ENCODE measurements around the gene MKKS. TPM values are rescaled to one million over a fixed set of nuclear protein-coding genes. Genes with fewer than 3 reads are reported as not detected.

The MKKS gene
- total and polyA plus RNA-seq, 2 of the 13 experiments (the other 11 are each of a cell fraction or from before 2014, with no cell fraction given): 26.7 to 34.5 TPM

DNA sequence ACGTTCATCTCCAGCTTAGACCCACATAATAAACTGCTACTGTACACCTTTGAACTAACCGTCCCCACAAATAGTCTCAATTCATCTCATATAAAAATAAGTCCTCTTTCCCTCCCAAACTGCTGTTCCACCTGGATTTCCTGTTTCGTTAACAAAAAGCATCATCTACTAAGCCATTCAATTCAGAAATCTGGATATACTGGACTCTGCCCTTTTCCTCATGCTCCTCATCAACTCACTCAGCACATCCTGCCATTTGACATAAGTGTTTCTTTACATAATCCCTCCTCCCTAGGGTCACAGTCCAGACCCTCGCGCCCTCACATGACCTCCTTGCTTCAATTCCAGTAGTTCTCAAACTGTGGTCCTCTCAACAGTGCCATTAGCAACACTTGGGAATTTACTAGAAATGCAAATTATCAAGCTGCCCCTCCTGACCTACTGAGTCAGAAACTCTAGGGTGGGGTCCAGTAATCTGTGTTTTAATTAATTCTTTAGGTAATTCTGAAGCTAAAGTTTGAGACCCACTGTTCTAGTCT is 4.5 kb downstream of the MKKS start (continued):
- TF ChIP-seq ZMYM3 (CRISPR knock-in tag; IDR thresholded peaks at IDR 0.05) (0 out of 2 replicates have a peak, but pooled peaks have one; percentile 56), ZFP37 (CRISPR knock-in tag; IDR thresholded peaks at IDR 0.05; ENCODE audit: borderline replicate concordance) (no peak), YY1 (IDR thresholded peaks at IDR 0.05; ENCODE audit: insufficient read depth, insufficient replicate concordance, low read depth, low read length) (no peak), GFI1 (CRISPR knock-in tag; IDR thresholded peaks at IDR 0.05; ENCODE audit: borderline replicate concordance) (peak; percentile 87), MXI1 (IDR thresholded peaks at IDR 0.05; ENCODE audit: borderline replicate concordance, low read depth, low read length) (peak; percentile 39; the same call in 1 of the 3 replicates), CEBPG (CRISPR knock-in tag; IDR thresholded peaks at IDR 0.05) (peak; percentile 66), DPF2 (CRISPR knock-in tag; IDR thresholded peaks at IDR 0.05; ENCODE audit: borderline replicate concordance, low read depth) (0 out of 2 replicates have a peak, but pooled peaks have one; percentile 55), CREB1 (IDR thresholded peaks at IDR 0.05) (no peak), CREB1 (CRISPR knock-in tag; IDR thresholded peaks at IDR 0.05) (no peak), REPIN1 (CRISPR knock-in tag; IDR thresholded peaks at IDR 0.05; ENCODE audit: borderline replicate concordance, low read depth) (peak; percentile 67; the same call in 1 of the 2 replicates), ZSCAN29 (CRISPR knock-in tag; conservative IDR thresholded peaks at IDR 0.05) (no peak; the same call in 1 of the 2 replicates), ZNF644 (CRISPR knock-in tag; IDR thresholded peaks at IDR 0.05; ENCODE audit: low read depth) (peak; percentile 96), ELF1 (CRISPR knock-in tag; IDR thresholded peaks at IDR 0.05) (peak; percentile 39; the same call in 1 of the 2 replicates), ZNF567 (CRISPR knock-in tag; IDR thresholded peaks at IDR 0.05; ENCODE audit: borderline replicate concordance) (no peak), NR2F2 (IDR thresholded peaks at IDR 0.05; ENCODE audit: borderline replicate concordance, low read depth) (peak; percentile 80), SOX5 (CRISPR knock-in tag; IDR thresholded peaks at IDR 0.05; ENCODE audit: borderline replicate concordance) (peak; percentile 80)
- TF ChIP-seq, protein P1, sequence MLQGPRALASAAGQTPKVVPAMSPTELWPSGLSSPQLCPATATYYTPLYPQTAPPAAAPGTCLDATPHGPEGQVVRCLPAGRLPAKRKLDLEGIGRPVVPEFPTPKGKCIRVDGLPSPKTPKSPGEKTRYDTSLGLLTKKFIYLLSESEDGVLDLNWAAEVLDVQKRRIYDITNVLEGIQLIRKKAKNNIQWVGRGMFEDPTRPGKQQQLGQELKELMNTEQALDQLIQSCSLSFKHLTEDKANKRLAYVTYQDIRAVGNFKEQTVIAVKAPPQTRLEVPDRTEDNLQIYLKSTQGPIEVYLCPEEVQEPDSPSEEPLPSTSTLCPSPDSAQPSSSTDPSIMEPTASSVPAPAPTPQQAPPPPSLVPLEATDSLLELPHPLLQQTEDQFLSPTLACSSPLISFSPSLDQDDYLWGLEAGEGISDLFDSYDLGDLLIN (CRISPR knock-in tag; IDR thresholded peaks at IDR 0.05; ENCODE audit: borderline replicate concordance): no peak
- TF ChIP-seq, protein P2, sequence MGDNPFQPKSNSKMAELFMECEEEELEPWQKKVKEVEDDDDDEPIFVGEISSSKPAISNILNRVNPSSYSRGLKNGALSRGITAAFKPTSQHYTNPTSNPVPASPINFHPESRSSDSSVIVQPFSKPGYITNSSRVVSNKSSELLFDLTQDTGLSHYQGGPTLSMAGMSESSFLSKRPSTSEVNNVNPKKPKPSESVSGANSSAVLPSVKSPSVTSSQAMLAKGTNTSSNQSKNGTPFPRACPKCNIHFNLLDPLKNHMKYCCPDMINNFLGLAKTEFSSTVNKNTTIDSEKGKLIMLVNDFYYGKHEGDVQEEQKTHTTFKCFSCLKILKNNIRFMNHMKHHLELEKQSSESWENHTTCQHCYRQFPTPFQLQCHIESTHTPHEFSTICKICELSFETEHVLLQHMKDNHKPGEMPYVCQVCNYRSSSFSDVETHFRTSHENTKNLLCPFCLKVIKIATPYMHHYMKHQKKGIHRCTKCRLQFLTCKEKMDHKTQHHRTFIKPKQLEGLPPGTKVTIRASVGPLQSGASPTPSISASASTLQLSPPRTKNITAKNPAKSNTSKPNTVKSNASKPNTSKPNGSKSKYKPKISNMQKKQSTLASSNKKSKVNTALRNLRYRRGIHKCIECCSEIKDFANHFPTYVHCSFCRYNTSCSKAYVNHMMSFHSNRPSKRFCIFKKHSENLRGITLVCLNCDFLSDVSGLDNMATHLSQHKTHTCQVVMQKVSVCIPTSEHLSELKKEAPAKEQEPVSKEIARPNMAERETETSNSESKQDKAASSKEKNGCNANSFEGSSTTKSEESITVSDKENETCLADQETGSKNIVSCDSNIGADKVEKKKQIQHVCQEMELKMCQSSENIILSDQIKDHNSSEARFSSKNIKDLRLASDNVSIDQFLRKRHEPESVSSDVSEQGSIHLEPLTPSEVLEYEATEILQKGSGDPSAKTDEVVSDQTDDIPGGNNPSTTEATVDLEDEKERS (CRISPR knock-in tag; IDR thresholded peaks at IDR 0.05): peak; percentile 65; the same call in 1 of the 2 replicates
- TF ChIP-seq, protein P3, sequence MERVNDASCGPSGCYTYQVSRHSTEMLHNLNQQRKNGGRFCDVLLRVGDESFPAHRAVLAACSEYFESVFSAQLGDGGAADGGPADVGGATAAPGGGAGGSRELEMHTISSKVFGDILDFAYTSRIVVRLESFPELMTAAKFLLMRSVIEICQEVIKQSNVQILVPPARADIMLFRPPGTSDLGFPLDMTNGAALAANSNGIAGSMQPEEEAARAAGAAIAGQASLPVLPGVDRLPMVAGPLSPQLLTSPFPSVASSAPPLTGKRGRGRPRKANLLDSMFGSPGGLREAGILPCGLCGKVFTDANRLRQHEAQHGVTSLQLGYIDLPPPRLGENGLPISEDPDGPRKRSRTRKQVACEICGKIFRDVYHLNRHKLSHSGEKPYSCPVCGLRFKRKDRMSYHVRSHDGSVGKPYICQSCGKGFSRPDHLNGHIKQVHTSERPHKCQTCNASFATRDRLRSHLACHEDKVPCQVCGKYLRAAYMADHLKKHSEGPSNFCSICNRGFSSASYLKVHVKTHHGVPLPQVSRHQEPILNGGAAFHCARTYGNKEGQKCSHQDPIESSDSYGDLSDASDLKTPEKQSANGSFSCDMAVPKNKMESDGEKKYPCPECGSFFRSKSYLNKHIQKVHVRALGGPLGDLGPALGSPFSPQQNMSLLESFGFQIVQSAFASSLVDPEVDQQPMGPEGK (CRISPR knock-in tag; IDR thresholded peaks at IDR 0.05): peak; percentile 34; the same call in 1 of the 2 replicates
- TF ChIP-seq, protein P4, sequence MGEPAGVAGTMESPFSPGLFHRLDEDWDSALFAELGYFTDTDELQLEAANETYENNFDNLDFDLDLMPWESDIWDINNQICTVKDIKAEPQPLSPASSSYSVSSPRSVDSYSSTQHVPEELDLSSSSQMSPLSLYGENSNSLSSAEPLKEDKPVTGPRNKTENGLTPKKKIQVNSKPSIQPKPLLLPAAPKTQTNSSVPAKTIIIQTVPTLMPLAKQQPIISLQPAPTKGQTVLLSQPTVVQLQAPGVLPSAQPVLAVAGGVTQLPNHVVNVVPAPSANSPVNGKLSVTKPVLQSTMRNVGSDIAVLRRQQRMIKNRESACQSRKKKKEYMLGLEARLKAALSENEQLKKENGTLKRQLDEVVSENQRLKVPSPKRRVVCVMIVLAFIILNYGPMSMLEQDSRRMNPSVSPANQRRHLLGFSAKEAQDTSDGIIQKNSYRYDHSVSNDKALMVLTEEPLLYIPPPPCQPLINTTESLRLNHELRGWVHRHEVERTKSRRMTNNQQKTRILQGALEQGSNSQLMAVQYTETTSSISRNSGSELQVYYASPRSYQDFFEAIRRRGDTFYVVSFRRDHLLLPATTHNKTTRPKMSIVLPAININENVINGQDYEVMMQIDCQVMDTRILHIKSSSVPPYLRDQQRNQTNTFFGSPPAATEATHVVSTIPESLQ (CRISPR knock-in tag; conservative IDR thresholded peaks at IDR 0.05): no peak
- TF ChIP-seq, protein P5, sequence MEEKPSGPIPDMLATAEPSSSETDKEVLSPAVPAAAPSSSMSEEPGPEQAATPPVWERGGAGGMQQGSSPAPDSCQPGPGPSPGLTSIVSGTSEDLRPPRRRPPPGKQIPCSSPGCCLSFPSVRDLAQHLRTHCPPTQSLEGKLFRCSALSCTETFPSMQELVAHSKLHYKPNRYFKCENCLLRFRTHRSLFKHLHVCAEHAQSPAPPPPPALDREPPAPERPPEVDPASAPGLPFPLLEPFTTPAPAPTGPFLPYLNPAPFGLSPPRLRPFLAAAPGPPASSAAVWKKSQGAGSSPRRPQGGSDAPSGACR (CRISPR knock-in tag; IDR thresholded peaks at IDR 0.05): no peak

All from HepG2 (cell line).